ENCODE results near the gene ABCA5. TPM values are rescaled to one million over a fixed set of nuclear protein-coding genes. Genes with fewer than 3 reads are reported as not detected.

Gene ABCA5
- polyA plus RNA-seq, 1 of the 3 experiments (the other 2 are of a cell fraction), result 2.0 TPM

- CTCF ChIA-PET, result interaction anchor here (0.6 to 16.2 kb wide), 9 partner anchors 8 to 468 kb away, joined by 3 to 185 read pairs (median 4); no protein-coding TSS in a partner anchor
- H3K9ac ChIP-seq, result no peak overlapping the region
- H3K4me1 ChIP-seq (ENCODE audit: control insufficient read depth in 1 of 2, insufficient read depth in 2 of 2, low read depth in 1 of 2, low read length in 1 of 2), result no peaks in the 10 kb centered on the region
- H4K20me1 ChIP-seq (ENCODE audit: insufficient read depth), result no peaks in the 10 kb centered on the region
- no peak overlapping the region for H2AFZ ChIP-seq (ENCODE audit: low read depth)
- H3K36me3 ChIP-seq (replicated peaks in 1 of 2; ENCODE audit: control insufficient read depth in 1 of 2, insufficient read depth in 2 of 2, low read length in 1 of 2), result no peaks in the 10 kb centered on the region
- no peaks in the 10 kb centered on the region for H3K27me3 ChIP-seq (ENCODE audit: insufficient read depth)
- H3K27ac ChIP-seq (ENCODE audit: low read depth in 2 of 2, low read length in 1 of 2), result no peak overlapping the region
- DNase-seq, result no peak
- no peak overlapping the region for H3K4me3 ChIP-seq (ENCODE audit: low read depth in 2 of 2, low read length in 1 of 2)
- WGBS (ENCODE audit: low lambda C conversion rate), result 80% methylated on average over 8 of the region's 8 CpGs
- TF ChIP-seq FOXM1 (IDR thresholded peaks at IDR 0.05; ENCODE audit: low read depth) (no peak), MXI1 (IDR thresholded peaks at IDR 0.05; ENCODE audit: low read depth, low read length) (no peak), MEF2A (IDR thresholded peaks at IDR 0.05; ENCODE audit: borderline replicate concordance, low read depth) (no peak), YY1 (IDR thresholded peaks at IDR 0.05; ENCODE audit: low read depth) (no peak), RXRA (IDR thresholded peaks at IDR 0.05; ENCODE audit: borderline replicate concordance, low read depth) (no peak), FOXJ3 (CRISPR knock-in tag; IDR thresholded peaks at IDR 0.05) (no peak), ELF1 (IDR thresholded peaks at IDR 0.05) (no peak), SIN3A (IDR thresholded peaks at IDR 0.05; ENCODE audit: borderline replicate concordance, low read depth, low read length) (no peak), MAX (IDR thresholded peaks at IDR 0.05; ENCODE audit: low read depth) (no peak), GABPA (IDR thresholded peaks at IDR 0.05; ENCODE audit: low read depth) (no peak), GATA2 (CRISPR knock-in tag; IDR thresholded peaks at IDR 0.05) (no peak), POLR2AphosphoS5 (IDR thresholded peaks at IDR 0.05; ENCODE audit: low read depth, low read length) (no peak), TEAD4 (IDR thresholded peaks at IDR 0.05; ENCODE audit: borderline replicate concordance, insufficient read depth) (no peak), TAF1 (IDR thresholded peaks at IDR 0.05; ENCODE audit: borderline replicate concordance, low read depth, low read length) (no peak), ZBTB33 (IDR thresholded peaks at IDR 0.05; ENCODE audit: borderline replicate concordance, low read depth) (no peak), EZH2phosphoT487 (IDR thresholded peaks at IDR 0.05; ENCODE audit: borderline replicate concordance, low read depth) (no peak), PBX3 (IDR thresholded peaks at IDR 0.05) (no peak)
- H3K9me2 ChIP-seq, result no peaks in the 10 kb centered on the region
- H3K4me2 ChIP-seq, result no peak overlapping the region
- H3K9me3 ChIP-seq, result no peaks in the 10 kb centered on the region
- H3K79me2 ChIP-seq (ENCODE audit: insufficient read depth), result no peaks in the 10 kb centered on the region
- POLR2A ChIA-PET, result no interaction called here
- no peaks in the 10 kb centered on the region for H3F3A ChIP-seq (replicated peaks; ENCODE audit: insufficient read depth)
Measured at GRCh38 chr17:69239611-69240600, 87.0 kb downstream of the ABCA5 start.

Measured in SK-N-SH (cell line).